A375 (cell line): ENCODE data around the gene MBLAC1. TPM values are rescaled to one million over a fixed set of nuclear protein-coding genes. Genes with fewer than 3 reads are reported as not detected.
A peak's percentile ranks its signal among the peaks of the same experiment; 100 is the strongest.

Experiments
- small RNA-seq: library from RNA; depleted of rRNA; stranded (forward); fragments of <200 nt; gene quantifications from one replicate; pipeline ENCODE3, GENCODE V24; 2014
- total RNA-seq: library from RNA; depleted of rRNA; stranded (reverse); fragments of >200 nt; shearing (Covaris generic); gene quantifications from 2 replicates; pipeline ENCODE4 v1.2.3, GENCODE V29; 2014; rRNA removed

The MBLAC1 gene, protein sequence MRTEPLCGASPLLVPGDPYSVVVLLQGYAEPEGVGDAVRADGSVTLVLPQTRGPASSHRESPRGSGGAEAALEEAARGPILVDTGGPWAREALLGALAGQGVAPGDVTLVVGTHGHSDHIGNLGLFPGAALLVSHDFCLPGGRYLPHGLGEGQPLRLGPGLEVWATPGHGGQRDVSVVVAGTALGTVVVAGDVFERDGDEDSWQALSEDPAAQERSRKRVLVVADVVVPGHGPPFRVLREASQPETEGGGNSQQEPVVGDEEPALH
- 4.8 and 6.3 TPM in 2 replicates for total RNA-seq

DNA sequence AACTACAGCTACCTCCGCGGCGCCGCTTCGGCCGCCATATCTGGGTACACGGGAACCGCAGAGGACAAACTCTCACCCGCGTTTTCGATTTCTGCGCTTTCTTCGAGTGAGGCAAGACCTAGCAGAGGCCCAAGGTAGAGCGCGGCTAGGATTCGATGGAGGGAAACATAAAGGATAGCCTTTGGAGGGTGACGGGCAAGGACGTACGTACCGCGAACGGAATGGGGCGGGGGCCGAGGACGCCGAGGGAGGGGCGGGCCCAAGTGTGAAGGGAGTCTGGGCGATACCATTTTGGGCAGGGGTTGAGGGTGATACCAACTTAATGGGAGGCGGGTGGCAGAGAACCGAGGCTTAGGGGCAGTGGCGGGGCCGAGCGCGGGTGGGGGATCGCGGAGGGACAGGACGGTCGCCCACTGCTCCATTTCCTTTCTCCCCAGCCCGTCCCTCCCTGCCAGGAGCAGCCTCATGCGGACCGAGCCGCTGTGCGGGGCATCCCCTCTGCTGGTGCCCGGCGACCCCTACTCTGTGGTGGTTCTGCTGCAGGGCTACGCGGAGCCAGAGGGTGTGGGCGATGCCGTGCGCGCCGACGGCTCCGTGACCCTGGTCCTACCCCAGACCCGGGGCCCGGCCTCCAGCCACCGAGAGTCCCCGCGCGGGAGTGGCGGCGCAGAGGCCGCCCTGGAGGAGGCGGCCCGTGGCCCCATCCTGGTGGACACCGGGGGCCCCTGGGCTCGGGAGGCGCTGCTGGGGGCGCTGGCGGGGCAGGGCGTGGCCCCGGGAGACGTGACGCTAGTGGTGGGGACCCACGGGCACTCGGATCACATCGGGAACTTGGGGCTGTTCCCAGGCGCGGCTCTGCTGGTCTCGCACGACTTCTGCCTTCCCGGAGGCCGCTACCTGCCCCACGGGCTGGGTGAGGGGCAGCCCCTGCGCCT is at the start of gene MBLAC1:
MBLAC1 (plus strand) TSS at position 37 of the 935 bp plus-strand sequence; CDS start at position 466, 429 bp downstream.

DNA sequence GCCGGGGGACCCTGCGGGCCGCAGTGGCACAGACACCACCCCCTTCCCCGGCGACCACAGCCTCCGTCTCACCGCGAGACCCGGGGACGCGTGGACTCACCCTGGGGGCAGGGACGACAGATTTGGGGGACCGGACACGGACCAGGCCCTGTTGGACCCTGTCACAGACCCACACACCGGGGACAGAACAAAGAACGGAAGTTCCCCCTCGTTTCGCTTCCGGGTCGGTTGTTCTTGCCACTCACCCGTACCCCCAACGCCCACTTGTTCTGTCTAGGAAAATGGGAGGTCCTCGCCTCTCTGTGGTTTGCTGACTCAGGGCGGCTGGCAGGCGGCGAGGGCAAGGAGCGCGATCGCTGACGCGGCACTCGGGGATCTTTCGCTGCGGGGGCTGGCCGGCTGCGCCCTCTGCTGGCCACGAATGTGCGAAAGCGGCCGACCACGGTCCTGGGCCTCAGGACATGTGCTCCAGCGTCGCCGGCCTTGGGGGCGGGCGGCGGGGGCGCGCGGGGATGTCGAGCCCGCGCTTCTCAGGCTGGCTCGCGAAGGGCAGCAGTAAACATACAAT is 45.1 kb upstream of the MBLAC1 start, which contains the start of gene ZNF3:
ZNF3 (minus strand) TSS at position 189 of the 568 bp plus-strand sequence. CDS start 4,366 bp downstream, outside the sequence.

DNA sequence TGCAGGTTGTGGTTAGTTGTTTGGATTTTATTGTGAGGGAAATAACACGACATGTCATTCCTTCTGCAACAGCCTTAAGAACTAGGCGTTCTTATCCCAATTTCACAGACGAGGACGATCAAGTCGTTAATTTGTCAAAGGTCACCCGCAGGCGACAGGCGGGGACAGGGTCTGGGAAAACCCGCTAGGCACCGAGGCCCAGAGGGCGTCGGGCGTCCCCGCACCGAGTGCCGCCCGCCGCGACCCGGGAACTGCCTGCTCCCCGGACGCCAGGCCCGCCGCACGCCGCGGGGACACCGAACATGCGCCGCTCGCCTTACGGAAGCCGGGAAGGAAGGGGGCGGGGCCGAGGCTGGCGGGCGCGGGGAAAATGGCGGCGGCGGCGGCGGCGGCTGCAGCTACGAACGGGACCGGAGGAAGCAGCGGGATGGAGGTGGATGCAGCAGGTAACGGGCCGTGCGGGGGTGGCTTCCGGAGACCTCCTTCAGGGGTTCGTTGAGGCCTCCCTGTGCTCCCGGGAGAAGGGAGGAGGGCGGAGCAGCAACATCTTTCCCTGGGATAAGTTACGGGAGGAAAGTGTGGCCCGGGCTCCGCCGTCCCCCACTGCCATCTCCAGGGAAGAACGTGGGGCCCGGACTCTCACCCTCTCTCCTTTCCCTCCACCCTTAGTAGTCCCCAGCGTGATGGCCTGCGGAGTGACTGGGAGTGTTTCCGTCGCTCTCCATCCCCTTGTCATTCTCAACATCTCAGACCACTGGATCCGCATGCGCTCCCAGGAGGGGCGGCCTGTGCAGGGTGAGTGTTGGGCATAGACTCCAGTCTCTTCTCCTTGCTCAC is 37.9 kb upstream of the MBLAC1 start, which contains the start of gene COPS6:
COPS6 (plus strand) TSS at position 349 of the 837 bp plus-strand sequence; CDS start at position 371, 22 bp downstream.

DNA sequence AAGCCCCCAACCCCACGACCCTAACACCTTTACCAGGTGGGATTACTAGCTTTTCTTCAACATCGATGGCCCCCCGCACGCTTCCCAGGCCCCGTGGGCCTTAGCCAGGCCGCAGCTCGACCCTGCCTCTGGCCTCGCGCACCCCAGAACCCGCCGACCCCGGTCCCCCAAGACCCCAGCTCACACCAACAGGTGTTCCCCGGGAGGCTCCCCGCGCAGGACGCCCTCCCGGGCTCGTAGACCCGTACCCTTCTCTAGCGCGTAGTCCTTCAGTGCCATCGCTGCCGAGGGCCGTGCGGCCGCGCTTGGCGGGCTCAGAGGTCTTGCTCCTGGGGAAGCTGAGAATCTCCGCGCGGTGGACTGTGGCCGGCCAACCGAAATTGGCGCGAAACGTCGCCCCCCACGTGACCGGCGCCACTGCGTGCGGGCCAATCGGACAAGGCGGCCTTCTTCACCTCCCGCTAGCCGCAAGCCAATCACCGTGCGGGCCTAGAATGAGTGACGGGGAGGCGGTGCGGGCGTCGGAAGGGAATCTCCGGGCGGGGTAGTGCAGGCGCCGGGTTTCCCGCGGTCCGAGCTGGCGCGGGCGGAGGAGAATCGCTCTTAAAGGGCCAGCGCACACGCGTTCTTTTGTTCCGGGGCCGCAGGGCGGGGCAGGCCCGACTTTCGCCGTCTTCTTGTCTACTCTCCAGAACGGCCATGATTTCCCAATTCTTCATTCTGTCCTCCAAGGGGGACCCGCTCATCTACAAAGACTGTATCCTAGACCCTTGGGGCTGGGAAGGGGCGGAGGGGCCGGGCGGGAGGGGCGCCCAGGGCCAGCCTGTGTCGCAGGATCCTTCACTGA is 25.5 kb upstream of the MBLAC1 start, which contains the start of the genes AP4M1 and MCM7:
AP4M1 (plus strand) TSS at position 628 of the 847 bp plus-strand sequence; CDS start at position 700, 72 bp downstream.
MCM7 (minus strand) TSS at position 382 of the 847 bp plus-strand sequence; CDS start at position 279, 103 bp downstream.

DNA sequence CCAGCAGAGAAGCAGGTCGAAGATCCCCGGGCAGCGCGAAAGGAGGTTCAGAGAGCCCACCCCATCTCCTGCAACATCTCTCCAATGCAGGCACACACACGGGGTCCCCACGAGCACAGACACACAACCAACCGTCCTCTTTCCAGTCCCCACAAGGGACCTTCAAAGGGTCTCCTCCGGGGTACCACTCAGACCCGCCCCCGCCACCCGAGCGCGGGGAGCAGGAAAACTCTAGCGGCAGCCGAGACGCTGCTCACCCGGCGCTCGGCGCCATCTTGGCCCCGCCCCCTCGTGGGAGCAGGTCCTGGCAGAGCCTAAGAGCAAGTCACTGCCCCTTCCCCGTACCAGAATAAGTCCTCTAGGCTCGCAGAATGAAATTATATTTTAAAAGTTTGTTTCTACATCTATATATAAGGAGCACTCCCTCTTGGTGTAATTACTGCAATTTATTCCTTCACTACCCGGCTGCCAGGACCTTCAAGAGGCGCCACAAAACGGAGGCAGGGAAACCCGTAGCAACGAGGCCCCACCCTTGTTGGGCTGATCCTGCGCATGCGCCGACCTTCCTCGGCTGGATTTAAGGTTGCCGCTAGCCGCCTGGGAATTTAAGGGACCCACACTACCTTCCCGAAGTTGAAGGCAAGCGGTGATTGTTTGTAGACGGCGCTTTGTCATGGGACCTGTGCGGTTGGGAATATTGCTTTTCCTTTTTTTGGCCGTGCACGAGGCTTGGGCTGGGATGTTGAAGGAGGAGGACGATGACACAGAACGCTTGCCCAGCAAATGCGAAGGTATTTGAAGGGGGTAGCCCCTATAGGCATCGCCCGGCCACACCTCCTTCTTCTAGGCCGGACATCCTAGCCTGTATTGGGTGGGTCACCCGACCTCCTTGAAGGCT is 7.4 kb upstream of the MBLAC1 start, which contains the start of the genes CNPY4 and TAF6:
CNPY4 (plus strand) TSS at position 563 of the 898 bp plus-strand sequence; CDS start at position 674, 111 bp downstream.
TAF6 (minus strand) TSS at position 287 of the 898 bp plus-strand sequence. CDS start 5,149 bp downstream, outside the sequence.

DNA sequence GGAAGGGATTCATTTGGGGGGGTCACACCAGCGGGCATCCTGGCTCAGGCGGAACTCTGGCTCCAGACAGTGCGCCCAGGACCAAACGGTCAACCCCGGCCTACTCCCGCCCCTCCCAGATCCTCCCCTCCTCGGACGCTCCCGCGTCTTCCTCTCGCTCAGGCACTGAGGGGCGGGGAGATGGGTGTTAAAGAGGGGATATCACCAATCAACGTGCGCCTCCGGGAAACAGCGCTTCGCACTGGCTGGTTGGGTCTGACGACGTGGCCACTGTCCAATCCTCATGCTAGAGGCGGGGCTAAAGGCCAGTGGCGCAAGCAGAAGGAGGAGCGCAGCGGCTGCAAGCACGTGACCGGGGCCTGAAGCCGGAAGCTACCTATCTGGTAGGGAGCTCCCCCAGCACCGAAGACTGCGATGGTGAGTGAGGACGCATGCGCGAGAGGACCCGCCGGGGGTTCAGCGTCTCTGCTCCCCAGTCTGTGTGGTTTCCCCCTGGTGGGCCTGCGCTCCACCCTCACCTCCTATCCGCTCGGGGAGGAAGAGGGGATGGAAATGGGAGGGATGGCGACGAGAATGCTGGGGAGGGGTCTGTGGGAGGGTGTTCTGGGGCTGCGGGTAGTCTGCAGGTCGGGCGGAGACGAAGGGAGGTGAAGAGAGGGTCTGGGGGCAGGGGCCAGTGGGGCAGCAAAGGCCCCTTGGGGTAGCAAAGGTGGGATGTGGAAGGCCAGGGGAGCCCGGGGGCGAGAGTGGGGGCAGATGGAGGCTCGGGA is 22.0 kb downstream of the MBLAC1 start, which contains the start of gene LAMTOR4:
LAMTOR4 (plus strand) TSS at position 360 of the 770 bp plus-strand sequence; CDS start at position 415, 55 bp downstream.

DNA sequence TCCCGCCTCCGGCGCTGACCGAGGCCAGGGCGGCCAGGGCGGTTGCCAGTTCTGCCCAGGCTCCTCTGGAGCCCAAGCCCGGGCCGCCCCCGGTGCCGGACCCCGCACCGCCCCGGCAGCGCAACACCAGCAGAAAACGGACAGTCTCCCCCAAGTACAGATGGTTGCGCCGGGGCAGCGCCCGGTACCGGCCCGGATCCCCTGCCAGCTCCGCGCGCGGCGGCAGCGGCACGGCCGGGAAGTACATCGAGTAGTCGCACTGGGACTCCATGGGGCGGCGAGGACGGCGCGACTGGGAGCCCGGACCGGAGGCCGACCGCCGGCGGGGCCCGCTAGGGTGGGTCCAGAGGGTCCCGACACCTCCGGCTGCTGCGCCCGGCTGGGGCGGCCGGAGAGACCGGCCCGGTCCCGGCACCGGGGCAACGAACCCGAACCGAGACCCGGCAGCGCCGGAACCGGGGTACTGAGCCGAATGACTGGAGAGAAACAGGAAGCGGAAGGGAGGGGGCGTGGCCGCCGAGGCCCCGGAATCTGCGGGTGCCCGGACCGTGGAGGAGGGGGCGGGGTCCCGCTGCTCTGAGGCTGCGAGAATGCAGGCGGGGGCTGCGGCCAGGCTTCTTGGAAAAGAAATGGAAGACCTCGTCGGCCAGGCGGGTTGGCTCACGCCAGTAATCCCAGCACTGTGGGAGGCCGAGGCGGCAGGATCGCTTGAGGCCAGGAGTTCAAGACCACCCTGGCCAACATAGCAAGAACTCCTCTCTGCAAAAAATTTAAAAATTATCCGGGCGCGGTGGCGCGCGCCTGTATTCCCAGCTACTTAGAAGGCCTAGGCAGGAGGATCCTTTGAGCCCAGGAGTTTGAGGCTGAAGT is 31.7 kb downstream of the MBLAC1 start, which contains the start of gene TRAPPC14:
TRAPPC14 (minus strand) TSS at position 495 of the 870 bp plus-strand sequence; CDS start at position 271, 224 bp downstream.

DNA sequence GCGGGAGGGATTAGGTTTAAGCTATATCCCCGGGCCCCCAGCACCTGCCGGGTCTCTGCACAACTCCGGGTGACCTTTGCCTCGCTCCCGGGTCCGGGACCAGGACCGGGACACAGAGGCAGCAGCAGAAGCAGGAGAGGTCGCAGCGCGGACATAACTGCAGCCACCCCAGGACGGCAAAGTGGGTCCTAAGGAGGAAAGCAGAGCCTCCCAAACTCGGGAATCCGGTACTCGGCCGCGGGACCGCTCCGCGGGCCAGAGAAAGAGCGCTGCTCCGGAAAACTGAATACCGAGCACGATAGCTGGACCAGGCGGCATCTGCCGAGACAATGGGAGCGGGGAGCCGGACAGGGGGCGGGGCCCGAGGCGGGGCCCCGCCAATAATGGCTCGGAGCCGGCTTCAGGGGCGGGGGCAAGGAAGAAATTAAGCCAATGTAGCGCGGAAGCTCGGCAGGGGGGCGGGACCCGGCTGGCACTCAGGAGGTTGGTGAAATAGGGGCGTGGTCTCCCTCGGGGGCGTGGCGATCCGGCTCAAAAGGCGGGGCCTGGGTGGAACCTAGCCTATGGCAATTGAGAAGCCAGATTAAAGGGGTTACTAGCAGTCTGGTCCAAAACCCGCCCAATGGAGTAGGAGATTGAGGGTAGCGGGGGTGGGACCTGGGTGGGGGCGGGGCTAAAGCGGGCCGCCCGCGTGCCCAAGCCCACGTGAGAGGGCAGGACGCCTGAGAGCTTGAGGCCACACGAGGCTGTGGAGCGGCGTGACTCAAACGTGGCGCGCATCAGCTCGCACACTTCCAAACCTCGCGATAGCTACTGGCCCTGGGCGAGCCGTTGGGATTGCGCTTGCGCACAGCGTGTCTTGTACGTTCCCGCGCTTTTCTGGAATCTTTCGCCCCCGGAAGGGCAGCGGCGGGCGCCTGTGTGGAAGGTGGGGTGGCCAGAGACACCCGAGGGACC is 50.6 kb downstream of the MBLAC1 start, which contains the start of the genes GPC2 and STAG3:
GPC2 (minus strand) TSS at position 337 of the 957 bp plus-strand sequence; CDS start at position 155, 182 bp downstream.
STAG3 (plus strand) TSS at position 874 of the 957 bp plus-strand sequence. CDS start 2,639 bp downstream, outside the sequence.

Small RNA genes within 50 kb of the gene (small RNA-seq; reads per million reads assigned to genes)
- 14.2 reads per million, percentile 91 among the genes with 10 or more reads in this experiment for gene MIR106B
- 163 reads per million, percentile 97 among the genes with 10 or more reads in this experiment for gene MIR25
- gene MIR93, result 32.4 reads per million, percentile 94 among the genes with 10 or more reads in this experiment

Other genes starting within 250 kb of the MBLAC1 start
- gene OR2AE1, start 249.9 kb upstream of the MBLAC1 start, total RNA-seq, result not detected in 2 replicates
- 23.1 and 23.5 TPM in 2 replicates for gene TRIM4, start 207.4 kb upstream of the MBLAC1 start, total RNA-seq
- gene GJC3, start 197.3 kb upstream of the MBLAC1 start, total RNA-seq, result 0.32 TPM in 1 of 2 replicates, not detected in the other
- 24.6 and 29.4 TPM in 2 replicates for gene AZGP1, start 150.9 kb upstream of the MBLAC1 start, total RNA-seq
- gene ZKSCAN1, start 111.4 kb upstream of the MBLAC1 start, total RNA-seq, result 23.1 and 27.5 TPM in 2 replicates
- 11.2 and 14.6 TPM in 2 replicates for gene ZSCAN21, start 77.2 kb upstream of the MBLAC1 start, total RNA-seq
- gene ZNF3, start 45.2 kb upstream of the MBLAC1 start, total RNA-seq, result 28.2 and 28.8 TPM in 2 replicates
- 98.4 and 100 TPM in 2 replicates for gene COPS6, start 38.0 kb upstream of the MBLAC1 start, total RNA-seq
- 387 and 408 TPM in 2 replicates for gene MCM7, start 25.6 kb upstream of the MBLAC1 start, total RNA-seq
- 22.2 and 36.8 TPM in 2 replicates for gene AP4M1, start 25.3 kb upstream of the MBLAC1 start, total RNA-seq
- gene TAF6, start 7.6 kb upstream of the MBLAC1 start, total RNA-seq, result 37.5 and 39.6 TPM in 2 replicates
- 17.3 and 20.6 TPM in 2 replicates for gene CNPY4, start 7.3 kb upstream of the MBLAC1 start, total RNA-seq
- 172 and 196 TPM in 2 replicates for gene LAMTOR4, start 22.0 kb downstream of the MBLAC1 start, total RNA-seq
- 17.1 and 26.5 TPM in 2 replicates for gene TRAPPC14, start 31.8 kb downstream of the MBLAC1 start, total RNA-seq
- gene GAL3ST4, start 41.6 kb downstream of the MBLAC1 start, total RNA-seq, result 1.6 and 2.2 TPM in 2 replicates
- 0.72 and 1.2 TPM in 2 replicates for gene GPC2, start 50.4 kb downstream of the MBLAC1 start, total RNA-seq
- gene STAG3, start 51.0 kb downstream of the MBLAC1 start, total RNA-seq, result 0.45 and 1.2 TPM in 2 replicates
- gene PVRIG, start 93.0 kb downstream of the MBLAC1 start, total RNA-seq, result not detected in 2 replicates
- gene SPDYE3, start 180.7 kb downstream of the MBLAC1 start, total RNA-seq, result not detected in 2 replicates
- 31.3 and 37.6 TPM in 2 replicates for gene PILRB, start 231.2 kb downstream of the MBLAC1 start, total RNA-seq
- 0.24 and 0.45 TPM in 2 replicates for gene PILRA, start 246.5 kb downstream of the MBLAC1 start, total RNA-seq